Activated CD4-positive, alpha-beta T cell treated with anti-CD3 and anti-CD28 coated beads, Interleukin-2, amount 50 U/mL, for 16 hours (primary cell): Measurements from ENCODE around the gene CIZ1.
"Not testable (repeated sequence)": the region's sequence is repeated elsewhere in the genome, so short reads cannot be mapped to it uniquely, and the experiment has no call there.

Experiments
- DNase-seq: peaks from one replicate; pipeline ENCODE4 v3.0.0-alpha.2; 2020

The CIZ1 gene

GRCh38 chr9:128188209-128188608 lies 3.2 kb downstream of the CIZ1 start:
- DNase-seq: no peak

- DNase-seq: no peak
These were observed 4.0 kb downstream of the CIZ1 start for GRCh38 chr9:128187361-128187760.

GRCh38 chr9:128185979-128186965 lies 5.1 kb downstream of the CIZ1 start:
- no peak for DNase-seq

GRCh38 chr9:128182893-128183588 lies 8.3 kb downstream of the CIZ1 start:
- no peak for DNase-seq

- not testable (repeated sequence) for DNase-seq
These were observed 9.9 kb downstream of the CIZ1 start for GRCh38 chr9:128181480-128181879.

GRCh38 chr9:128180447-128180846 lies 10.9 kb downstream of the CIZ1 start:
- DNase-seq: no peak

- DNase-seq: no peak
These were observed 11.4 kb downstream of the CIZ1 start for GRCh38 chr9:128180001-128180400.

- DNase-seq: no peak
These were observed 12.5 kb downstream of the CIZ1 start for GRCh38 chr9:128178806-128179431.

GRCh38 chr9:128175726-128176125 lies 15.6 kb downstream of the CIZ1 start:
- no peak for DNase-seq

GRCh38 chr9:128175102-128175563 lies 16.2 kb downstream of the CIZ1 start:
- no peak for DNase-seq

- no peak for DNase-seq
These were observed 17.3 kb downstream of the CIZ1 start for GRCh38 chr9:128174062-128174461.

- no peak for DNase-seq
These were observed 21.4 kb downstream of the CIZ1 start for GRCh38 chr9:128169925-128170324.

GRCh38 chr9:128169492-128169891 lies 21.9 kb downstream of the CIZ1 start:
- DNase-seq: no peak

GRCh38 chr9:128168731-128169308 lies 22.6 kb downstream of the CIZ1 start:
- no peak for DNase-seq

- DNase-seq: no peak
These were observed 24.2 kb downstream of the CIZ1 start for GRCh38 chr9:128167209-128167608.

- no peak for DNase-seq
These were observed 25.2 kb downstream of the CIZ1 start for GRCh38 chr9:128166169-128166568.

GRCh38 chr9:128164307-128164885 lies 27.0 kb downstream of the CIZ1 start:
- DNase-seq: no peak

- no peak for DNase-seq
These were observed 27.7 kb downstream of the CIZ1 start for GRCh38 chr9:128163523-128164306.

- DNase-seq: no peak
These were observed 28.3 kb downstream of the CIZ1 start for GRCh38 chr9:128163027-128163515.

GRCh38 chr9:128162215-128163026 lies 29.0 kb downstream of the CIZ1 start:
- no peak for DNase-seq
